ENCODE measurements around the gene NHEJ1.

DNA sequence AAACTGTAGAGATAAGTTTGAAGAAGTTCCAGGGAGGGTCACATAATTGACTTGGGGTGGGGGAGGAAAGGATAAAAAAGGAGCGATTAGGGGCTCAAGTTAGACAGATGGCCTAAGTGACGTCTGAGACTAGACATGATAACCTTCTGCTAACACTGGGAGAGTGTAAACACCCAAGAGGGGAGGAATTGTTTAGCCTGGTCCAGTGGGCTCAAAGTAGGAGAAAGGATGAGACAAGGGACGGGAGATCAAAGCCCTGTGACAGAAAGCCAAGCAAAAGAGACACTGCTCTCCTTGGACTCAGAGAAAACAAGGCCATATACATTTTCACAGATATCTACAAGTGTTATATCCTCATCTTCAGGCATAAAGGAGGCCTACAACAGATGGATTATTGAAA, 54.4 kb downstream of the NHEJ1 start:
- TF ChIP-seq, protein P1, sequence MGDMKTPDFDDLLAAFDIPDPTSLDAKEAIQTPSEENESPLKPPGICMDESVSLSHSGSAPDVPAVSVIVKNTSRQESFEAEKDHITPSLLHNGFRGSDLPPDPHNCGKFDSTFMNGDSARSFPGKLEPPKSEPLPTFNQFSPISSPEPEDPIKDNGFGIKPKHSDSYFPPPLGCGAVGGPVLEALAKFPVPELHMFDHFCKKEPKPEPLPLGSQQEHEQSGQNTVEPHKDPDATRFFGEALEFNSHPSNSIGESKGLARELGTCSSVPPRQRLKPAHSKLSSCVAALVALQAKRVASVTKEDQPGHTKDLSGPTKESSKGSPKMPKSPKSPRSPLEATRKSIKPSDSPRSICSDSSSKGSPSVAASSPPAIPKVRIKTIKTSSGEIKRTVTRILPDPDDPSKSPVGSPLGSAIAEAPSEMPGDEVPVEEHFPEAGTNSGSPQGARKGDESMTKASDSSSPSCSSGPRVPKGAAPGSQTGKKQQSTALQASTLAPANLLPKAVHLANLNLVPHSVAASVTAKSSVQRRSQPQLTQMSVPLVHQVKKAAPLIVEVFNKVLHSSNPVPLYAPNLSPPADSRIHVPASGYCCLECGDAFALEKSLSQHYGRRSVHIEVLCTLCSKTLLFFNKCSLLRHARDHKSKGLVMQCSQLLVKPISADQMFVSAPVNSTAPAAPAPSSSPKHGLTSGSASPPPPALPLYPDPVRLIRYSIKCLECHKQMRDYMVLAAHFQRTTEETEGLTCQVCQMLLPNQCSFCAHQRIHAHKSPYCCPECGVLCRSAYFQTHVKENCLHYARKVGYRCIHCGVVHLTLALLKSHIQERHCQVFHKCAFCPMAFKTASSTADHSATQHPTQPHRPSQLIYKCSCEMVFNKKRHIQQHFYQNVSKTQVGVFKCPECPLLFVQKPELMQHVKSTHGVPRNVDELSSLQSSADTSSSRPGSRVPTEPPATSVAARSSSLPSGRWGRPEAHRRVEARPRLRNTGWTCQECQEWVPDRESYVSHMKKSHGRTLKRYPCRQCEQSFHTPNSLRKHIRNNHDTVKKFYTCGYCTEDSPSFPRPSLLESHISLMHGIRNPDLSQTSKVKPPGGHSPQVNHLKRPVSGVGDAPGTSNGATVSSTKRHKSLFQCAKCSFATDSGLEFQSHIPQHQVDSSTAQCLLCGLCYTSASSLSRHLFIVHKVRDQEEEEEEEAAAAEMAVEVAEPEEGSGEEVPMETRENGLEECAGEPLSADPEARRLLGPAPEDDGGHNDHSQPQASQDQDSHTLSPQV (IDR thresholded peaks at IDR 0.05) = no peak
- no peak for TF ChIP-seq CHD1 (IDR thresholded peaks at IDR 0.05; ENCODE audit: low read length)

Measured in K562 (cell line).